WTC11 (cell line): ENCODE results near the gene CTIF. TPM values are rescaled to one million over a fixed set of nuclear protein-coding genes. Genes with fewer than 3 reads are reported as not detected.

Experiments
- ATAC-seq: fragments of 200-7000 bp; cut with Tn5 transposase; 2 replicates; pipeline ENCODE4 v1.10.0; 2021; ENCODE audit warnings: mild to moderate bottlenecking, moderate library complexity
- CTCF ChIA-PET: fragments of 300-600 bp; sonication (Branson Sonifier 250); formaldehyde crosslinking; loops from one replicate; lab custom pipeline; 2021; ENCODE audit warnings: antibody characterized with exemption; lab: Charles Lee
- POLR2A ChIA-PET: fragments of 350-600 bp; sonication (Branson Sonifier 250); formaldehyde crosslinking; loops from one replicate; lab custom pipeline; 2021; ENCODE audit warnings: antibody characterized with exemption; lab: Charles Lee
- DNase-seq: peaks from one replicate; pipeline ENCODE4 v3.0.0; 2021; ENCODE audit warnings: low spot score
- H3K27ac Mint-ChIP-seq: 2 replicates; pipeline ENCODE4 v1.8.0; 2021; ENCODE audit warnings: mixed read lengths
- H3K27me3 Mint-ChIP-seq: 2 replicates; pipeline ENCODE4 v1.8.0; 2021; ENCODE audit warnings: low read depth, mild to moderate bottlenecking, moderate library complexity, mixed read lengths
- H3K36me3 Mint-ChIP-seq: 2 replicates; pipeline ENCODE4 v1.8.0; 2021; ENCODE audit warnings: mixed read lengths
- H3K4me1 Mint-ChIP-seq: 2 replicates; pipeline ENCODE4 v1.8.0; 2022; ENCODE audit warnings: mixed read lengths
- H3K4me3 Mint-ChIP-seq: 2 replicates; pipeline ENCODE4 v1.8.0; 2021; ENCODE audit warnings: mild to moderate bottlenecking, moderate library complexity, mixed read lengths
- H3K9me3 Mint-ChIP-seq: 2 replicates; pipeline ENCODE4 v1.8.0; 2021; ENCODE audit warnings: mixed read lengths
- ATF6 ChIP-seq: sonication (generic); formaldehyde crosslinking; IDR thresholded peaks from 2 replicates; pipeline ENCODE4 v1.8.1; 2023; ENCODE audit warnings: mild to moderate bottlenecking, missing genetic modification reagents
- ESRRA ChIP-seq: sonication (generic); formaldehyde crosslinking; IDR thresholded peaks from 2 replicates; pipeline ENCODE4 v1.8.1; 2022; ENCODE audit warnings: mild to moderate bottlenecking, missing genetic modification reagents, borderline replicate concordance
- FOXJ3 ChIP-seq: sonication (generic); formaldehyde crosslinking; IDR thresholded peaks from 2 replicates; pipeline ENCODE4 v1.9.0; 2021; ENCODE audit warnings: missing genetic modification reagents, mild to moderate bottlenecking, borderline replicate concordance
- GRHL2 ChIP-seq: fragments of 250-450 bp; sonication (Bioruptor Pico); IDR thresholded peaks from 2 replicates; pipeline ENCODE4 v1.8.0; 2022; ENCODE audit warnings: mild to moderate bottlenecking, moderate library complexity; ENCODE audit not compliant: insufficient replicate concordance, severe bottlenecking
- HMGA2 ChIP-seq: fragments of 250-450 bp; sonication (Bioruptor Pico); IDR thresholded peaks from 2 replicates; pipeline ENCODE4 v1.4.0; 2021; ENCODE audit warnings: mild to moderate bottlenecking, moderate library complexity
- JUN ChIP-seq: sonication (generic); formaldehyde crosslinking; IDR thresholded peaks from 2 replicates; pipeline ENCODE4 v1.8.0; 2023; ENCODE audit warnings: mild to moderate bottlenecking, missing genetic modification reagents
- PRRX2 ChIP-seq: fragments of 250-450 bp; sonication (Bioruptor Pico); IDR thresholded peaks from 2 replicates; pipeline ENCODE4 v1.8.0; 2021; ENCODE audit warnings: mild to moderate bottlenecking
- ZNF317 ChIP-seq: sonication (generic); formaldehyde crosslinking; IDR thresholded peaks from 2 replicates; pipeline ENCODE4 v1.8.1; 2023; ENCODE audit warnings: low read depth, mild to moderate bottlenecking, moderate library complexity, missing genetic modification reagents, borderline replicate concordance
- ZNF423 ChIP-seq: fragments of 250-450 bp; sonication (Bioruptor Pico); IDR thresholded peaks from 2 replicates; pipeline ENCODE4 v2.1.2; 2022; ENCODE audit warnings: mild to moderate bottlenecking, moderate library complexity
- ZNF671 ChIP-seq: fragments of 250-450 bp; sonication (Bioruptor Pico); IDR thresholded peaks from 2 replicates; pipeline ENCODE4 v1.8.0; 2021; ENCODE audit warnings: mild to moderate bottlenecking
- total RNA-seq: library from RNA; stranded (reverse); gene quantifications from 3 replicates; pipeline ENCODE4 v1.2.3, GENCODE V29; 2021
- TF ChIP-seq, protein P1 (sequence below): sonication (generic); formaldehyde crosslinking; IDR thresholded peaks from 2 replicates; pipeline ENCODE4 v1.8.0; 2023; ENCODE audit warnings: missing genetic modification reagents
- TF ChIP-seq, protein P2 (sequence below): fragments of 200-600 bp; IDR thresholded peaks from 2 replicates; pipeline ENCODE4 v1.8.0; 2022; ENCODE audit warnings: antibody characterized with exemption
- TF ChIP-seq, protein P3 (sequence below): fragments of 250-450 bp; sonication (Bioruptor Pico); IDR thresholded peaks from 2 replicates; pipeline ENCODE4 v1.9.0; 2021; ENCODE audit warnings: mild to moderate bottlenecking, borderline replicate concordance
- TF ChIP-seq, protein P4 (sequence below): sonication (generic); formaldehyde crosslinking; IDR thresholded peaks from 2 replicates; pipeline ENCODE4 v1.8.0; 2022; ENCODE audit warnings: mild to moderate bottlenecking, missing genetic modification reagents

The CTIF gene
- total RNA-seq, 1 experiment from 2014 or later, result 28.5 TPM

GRCh38 chr18:48546396-48546795 lies 7.6 kb downstream of the CTIF start:
- ChIA-PET POLR2A (no interaction called here), CTCF (interaction anchor here (1.2 to 3.6 kb wide), 5 partner anchors 27 to 496 kb away, joined by 3 to 27 read pairs (median 5); no protein-coding TSS in a partner anchor)
- H3K4me1 Mint-ChIP-seq, result peaks cover 76% of the 10 kb centered on the region
- H3K27ac Mint-ChIP-seq, result peak overlapping the region; percentile 43; the same call in 1 of the 2 replicates
- H3K27me3 Mint-ChIP-seq, result peaks cover 28% of the 10 kb centered on the region
- DNase-seq (no peak), ATAC-seq (no peak)
- H3K9me3 Mint-ChIP-seq, result no peaks in the 10 kb centered on the region
- TF ChIP-seq ATF6 (CRISPR knock-in tag), result no peak
- TF ChIP-seq ZNF423, result peak; percentile 56
- H3K4me3 Mint-ChIP-seq, result no peak overlapping the region
- no peaks in the 10 kb centered on the region for H3K36me3 Mint-ChIP-seq

DNA sequence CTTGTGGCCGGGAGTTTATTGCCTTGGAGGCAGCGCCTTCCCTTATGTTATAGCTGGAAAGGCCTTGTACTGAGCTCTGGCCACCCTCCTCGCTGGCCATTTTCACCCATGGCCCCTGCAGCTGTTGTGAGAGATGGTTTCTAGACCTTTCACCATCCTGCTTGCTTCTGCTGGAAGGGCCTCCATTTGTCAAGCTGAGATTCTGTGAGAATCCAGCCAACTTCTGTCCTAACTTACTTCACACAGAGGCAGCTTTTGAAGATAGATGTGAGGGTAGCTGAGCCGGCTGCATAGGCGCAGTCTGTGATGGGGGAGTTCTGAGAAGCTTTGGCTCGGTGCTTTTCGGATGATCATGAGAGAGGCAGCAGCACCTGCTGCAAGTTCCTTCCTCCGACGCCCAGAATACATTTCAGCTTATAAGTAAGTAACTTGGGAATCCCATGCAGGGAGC lies 8.7 kb downstream of the CTIF start:
- Mint-ChIP-seq H3K27me3 (peaks cover 16% of the 10 kb centered on the region), H3K9me3 (no peaks in the 10 kb centered on the region), H3K4me1 (peaks cover 64% of the 10 kb centered on the region), H3K4me3 (no peak overlapping the region), H3K36me3 (no peaks in the 10 kb centered on the region), H3K27ac (no peak overlapping the region)
- no peak for TF ChIP-seq JUN (CRISPR knock-in tag)
- TF ChIP-seq, protein P1, sequence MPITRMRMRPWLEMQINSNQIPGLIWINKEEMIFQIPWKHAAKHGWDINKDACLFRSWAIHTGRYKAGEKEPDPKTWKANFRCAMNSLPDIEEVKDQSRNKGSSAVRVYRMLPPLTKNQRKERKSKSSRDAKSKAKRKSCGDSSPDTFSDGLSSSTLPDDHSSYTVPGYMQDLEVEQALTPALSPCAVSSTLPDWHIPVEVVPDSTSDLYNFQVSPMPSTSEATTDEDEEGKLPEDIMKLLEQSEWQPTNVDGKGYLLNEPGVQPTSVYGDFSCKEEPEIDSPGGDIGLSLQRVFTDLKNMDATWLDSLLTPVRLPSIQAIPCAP (CRISPR knock-in tag), result no peak
- TF ChIP-seq ATF6 (CRISPR knock-in tag), result no peak
- TF ChIP-seq, protein P2, sequence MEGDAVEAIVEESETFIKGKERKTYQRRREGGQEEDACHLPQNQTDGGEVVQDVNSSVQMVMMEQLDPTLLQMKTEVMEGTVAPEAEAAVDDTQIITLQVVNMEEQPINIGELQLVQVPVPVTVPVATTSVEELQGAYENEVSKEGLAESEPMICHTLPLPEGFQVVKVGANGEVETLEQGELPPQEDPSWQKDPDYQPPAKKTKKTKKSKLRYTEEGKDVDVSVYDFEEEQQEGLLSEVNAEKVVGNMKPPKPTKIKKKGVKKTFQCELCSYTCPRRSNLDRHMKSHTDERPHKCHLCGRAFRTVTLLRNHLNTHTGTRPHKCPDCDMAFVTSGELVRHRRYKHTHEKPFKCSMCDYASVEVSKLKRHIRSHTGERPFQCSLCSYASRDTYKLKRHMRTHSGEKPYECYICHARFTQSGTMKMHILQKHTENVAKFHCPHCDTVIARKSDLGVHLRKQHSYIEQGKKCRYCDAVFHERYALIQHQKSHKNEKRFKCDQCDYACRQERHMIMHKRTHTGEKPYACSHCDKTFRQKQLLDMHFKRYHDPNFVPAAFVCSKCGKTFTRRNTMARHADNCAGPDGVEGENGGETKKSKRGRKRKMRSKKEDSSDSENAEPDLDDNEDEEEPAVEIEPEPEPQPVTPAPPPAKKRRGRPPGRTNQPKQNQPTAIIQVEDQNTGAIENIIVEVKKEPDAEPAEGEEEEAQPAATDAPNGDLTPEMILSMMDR, result no peak
- no peak for TF ChIP-seq GRHL2 (CRISPR knock-in tag)
- no peak for TF ChIP-seq PRRX2 (CRISPR knock-in tag)
- TF ChIP-seq HMGA2 (CRISPR knock-in tag), result no peak
- TF ChIP-seq, protein P3, sequence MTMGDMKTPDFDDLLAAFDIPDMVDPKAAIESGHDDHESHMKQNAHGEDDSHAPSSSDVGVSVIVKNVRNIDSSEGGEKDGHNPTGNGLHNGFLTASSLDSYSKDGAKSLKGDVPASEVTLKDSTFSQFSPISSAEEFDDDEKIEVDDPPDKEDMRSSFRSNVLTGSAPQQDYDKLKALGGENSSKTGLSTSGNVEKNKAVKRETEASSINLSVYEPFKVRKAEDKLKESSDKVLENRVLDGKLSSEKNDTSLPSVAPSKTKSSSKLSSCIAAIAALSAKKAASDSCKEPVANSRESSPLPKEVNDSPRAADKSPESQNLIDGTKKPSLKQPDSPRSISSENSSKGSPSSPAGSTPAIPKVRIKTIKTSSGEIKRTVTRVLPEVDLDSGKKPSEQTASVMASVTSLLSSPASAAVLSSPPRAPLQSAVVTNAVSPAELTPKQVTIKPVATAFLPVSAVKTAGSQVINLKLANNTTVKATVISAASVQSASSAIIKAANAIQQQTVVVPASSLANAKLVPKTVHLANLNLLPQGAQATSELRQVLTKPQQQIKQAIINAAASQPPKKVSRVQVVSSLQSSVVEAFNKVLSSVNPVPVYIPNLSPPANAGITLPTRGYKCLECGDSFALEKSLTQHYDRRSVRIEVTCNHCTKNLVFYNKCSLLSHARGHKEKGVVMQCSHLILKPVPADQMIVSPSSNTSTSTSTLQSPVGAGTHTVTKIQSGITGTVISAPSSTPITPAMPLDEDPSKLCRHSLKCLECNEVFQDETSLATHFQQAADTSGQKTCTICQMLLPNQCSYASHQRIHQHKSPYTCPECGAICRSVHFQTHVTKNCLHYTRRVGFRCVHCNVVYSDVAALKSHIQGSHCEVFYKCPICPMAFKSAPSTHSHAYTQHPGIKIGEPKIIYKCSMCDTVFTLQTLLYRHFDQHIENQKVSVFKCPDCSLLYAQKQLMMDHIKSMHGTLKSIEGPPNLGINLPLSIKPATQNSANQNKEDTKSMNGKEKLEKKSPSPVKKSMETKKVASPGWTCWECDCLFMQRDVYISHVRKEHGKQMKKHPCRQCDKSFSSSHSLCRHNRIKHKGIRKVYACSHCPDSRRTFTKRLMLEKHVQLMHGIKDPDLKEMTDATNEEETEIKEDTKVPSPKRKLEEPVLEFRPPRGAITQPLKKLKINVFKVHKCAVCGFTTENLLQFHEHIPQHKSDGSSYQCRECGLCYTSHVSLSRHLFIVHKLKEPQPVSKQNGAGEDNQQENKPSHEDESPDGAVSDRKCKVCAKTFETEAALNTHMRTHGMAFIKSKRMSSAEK (CRISPR knock-in tag), result no peak
- no peak for TF ChIP-seq ZNF671 (CRISPR knock-in tag)
- TF ChIP-seq ZNF317, result no peak
- TF ChIP-seq ESRRA (CRISPR knock-in tag), result no peak
- TF ChIP-seq FOXJ3 (CRISPR knock-in tag), result no peak
- TF ChIP-seq, protein P4, sequence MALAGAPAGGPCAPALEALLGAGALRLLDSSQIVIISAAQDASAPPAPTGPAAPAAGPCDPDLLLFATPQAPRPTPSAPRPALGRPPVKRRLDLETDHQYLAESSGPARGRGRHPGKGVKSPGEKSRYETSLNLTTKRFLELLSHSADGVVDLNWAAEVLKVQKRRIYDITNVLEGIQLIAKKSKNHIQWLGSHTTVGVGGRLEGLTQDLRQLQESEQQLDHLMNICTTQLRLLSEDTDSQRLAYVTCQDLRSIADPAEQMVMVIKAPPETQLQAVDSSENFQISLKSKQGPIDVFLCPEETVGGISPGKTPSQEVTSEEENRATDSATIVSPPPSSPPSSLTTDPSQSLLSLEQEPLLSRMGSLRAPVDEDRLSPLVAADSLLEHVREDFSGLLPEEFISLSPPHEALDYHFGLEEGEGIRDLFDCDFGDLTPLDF, result no peak
- ChIA-PET CTCF (interaction anchor here (1.1 to 3.6 kb wide), 6 partner anchors 9 to 117 kb away, joined by 3 to 27 read pairs (median 6); partner anchors contain the start of gene CTIF), POLR2A (interaction anchor here (1.6 kb wide), 1 partner anchor 8 kb away, joined by 4 read pairs; no protein-coding TSS in a partner anchor)
- DNase-seq, result no peak
- no peak for ATAC-seq
